SIG-M5 treated with dmso at 0.1 percent for 504 hours (cell line): Measurements from ENCODE around the gene NR2C2.
A peak's percentile ranks its signal among the peaks of the same experiment; 100 is the strongest.
"Not testable (repeated sequence)": the region's sequence is repeated elsewhere in the genome, so short reads cannot be mapped to it uniquely, and the experiment has no call there.

Experiments
- DNase-seq: peaks from one replicate; lab custom pipeline; 2025; ENCODE audit not compliant: unreplicated experiment; lab: John Stamatoyannopoulos, UW

Gene NR2C2

DNA sequence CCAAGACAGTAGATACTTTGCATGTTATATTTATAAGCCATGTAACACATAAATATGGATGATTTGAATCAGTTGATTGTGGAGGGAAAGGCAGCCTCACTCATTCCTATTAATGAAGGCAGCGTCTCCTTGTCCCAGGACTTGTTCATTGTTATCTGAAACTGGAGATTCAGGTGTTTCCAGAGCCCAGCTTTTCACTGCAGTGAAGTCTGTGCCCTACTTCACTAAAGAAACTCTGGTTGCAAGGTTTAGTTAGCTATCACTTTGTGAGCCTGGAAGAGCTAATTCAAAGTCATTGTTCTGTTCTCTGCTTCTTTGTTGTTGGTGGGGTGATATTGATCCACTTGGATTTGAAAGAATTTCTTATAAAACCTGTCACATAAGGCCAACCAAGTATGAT is 9.8 kb downstream of the NR2C2 start:
- no peak for DNase-seq

DNA sequence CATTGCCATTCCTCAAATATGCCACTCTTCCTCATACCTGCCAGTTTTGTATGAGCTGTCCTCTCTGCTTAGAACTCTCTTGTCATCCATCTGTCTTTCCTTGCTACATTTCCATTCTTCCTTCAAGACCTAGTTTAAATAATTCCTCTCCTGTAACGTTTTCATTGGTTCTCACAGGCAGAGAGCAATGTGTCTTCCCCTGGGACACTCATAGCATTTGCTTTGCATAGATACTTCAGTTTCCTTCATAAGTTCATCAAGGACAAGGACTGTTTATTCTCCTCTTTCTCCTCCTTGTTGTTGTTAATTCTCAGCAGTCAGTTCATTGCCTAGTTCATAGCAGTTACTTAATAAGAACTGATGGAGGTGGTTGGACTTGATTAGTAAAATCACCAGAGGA is 10.5 kb downstream of the NR2C2 start:
- no peak for DNase-seq

DNA sequence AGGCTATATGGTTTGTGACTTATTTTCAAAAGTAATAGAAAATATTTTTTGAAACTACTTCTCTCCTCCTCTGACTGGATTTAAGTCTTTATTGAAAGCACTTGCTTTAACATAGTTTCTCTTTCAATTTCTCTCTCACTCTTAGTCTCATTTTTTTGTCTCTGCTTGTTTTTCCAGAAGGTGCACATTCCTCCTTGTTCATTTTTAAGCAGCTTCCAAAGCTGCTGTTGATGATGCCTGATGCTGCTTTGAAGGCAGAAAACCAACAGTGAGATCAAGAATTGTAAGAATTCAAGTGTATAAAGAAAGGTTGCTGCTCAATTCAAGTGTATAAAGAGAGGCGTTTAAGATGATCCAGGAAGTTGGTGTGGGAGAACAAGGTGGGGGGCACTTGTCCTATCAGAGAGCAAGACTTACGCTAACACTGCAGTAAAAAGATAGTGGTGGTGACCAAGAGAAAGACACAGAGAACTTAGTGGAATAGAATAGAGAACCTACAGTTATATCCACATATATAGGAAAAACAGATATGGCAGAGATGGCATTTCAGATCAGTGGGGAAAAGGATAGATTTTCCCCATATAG is 12.1 kb downstream of the NR2C2 start:
- no peak for DNase-seq

GRCh38 chr3:14962762-14963161 is 15.4 kb downstream of the NR2C2 start:
- no peak for DNase-seq

DNA sequence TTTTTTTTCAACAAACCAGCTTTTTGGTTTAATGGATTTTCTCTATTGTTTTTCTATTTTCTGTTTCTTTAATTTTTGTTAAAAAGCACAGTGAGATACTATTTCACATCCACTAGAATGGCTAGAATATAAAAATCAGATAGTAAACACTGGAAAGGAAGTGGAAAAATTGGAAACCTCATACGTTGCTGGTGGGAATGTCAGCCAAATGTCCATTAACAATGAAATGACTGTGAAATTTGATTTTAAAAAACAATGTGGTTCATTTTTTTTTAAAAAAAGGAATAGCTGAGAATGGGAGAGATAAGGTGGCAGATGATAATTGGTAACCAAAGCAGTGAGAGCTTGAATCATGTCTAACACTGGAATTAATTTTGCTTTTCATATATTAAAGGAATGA is 19.9 kb downstream of the NR2C2 start:
- DNase-seq, result no peak

DNA sequence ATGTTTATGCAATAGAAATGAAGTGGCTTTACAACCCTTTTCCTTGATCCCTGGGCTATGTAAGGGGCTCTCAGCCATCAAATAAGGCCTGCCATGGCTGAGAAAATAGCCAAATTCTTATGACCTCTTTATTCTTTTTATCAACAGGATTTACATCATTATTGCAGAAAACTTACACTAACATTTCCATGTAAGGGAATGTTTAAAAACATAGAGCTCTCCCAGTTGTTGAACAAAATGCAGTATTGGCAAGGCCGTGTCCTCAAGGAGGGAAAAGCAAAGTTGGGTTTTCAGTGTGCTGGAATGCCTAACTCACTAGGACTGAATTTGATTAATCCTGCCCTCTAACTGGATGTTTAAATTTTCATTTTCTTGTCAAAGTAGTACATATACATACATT is 22.3 kb downstream of the NR2C2 start:
- DNase-seq, result no peak

GRCh38 chr3:14976317-14976716 is 28.9 kb downstream of the NR2C2 start:
- no peak for DNase-seq

- DNase-seq, result peak; percentile 71
Observed at GRCh38 chr3:14980689-14981088, 33.3 kb downstream of the NR2C2 start.

DNA sequence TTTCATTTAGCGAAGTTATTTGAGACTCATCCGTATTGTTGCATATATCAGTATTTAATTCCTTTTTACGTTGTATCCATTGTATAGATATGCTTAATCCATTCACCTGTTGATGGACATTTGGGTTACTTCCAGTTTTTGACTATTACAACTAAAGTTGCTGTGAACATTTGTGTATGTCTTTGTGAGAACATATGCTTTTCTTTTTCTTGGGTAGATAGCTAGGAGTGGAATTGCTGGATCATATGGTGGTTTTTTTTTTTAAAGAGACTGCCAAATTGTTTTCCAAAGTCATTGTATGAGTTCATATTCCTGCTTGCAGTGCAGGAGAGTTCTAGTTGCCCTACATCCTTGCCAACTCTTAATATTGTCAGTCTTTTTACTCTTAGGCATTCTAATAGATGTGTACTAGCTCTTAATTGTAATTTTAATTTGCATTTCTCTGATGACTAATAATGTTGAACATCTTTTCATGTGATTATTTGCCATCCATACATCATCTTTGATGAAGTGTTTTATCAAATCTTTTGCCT is 37.3 kb downstream of the NR2C2 start:
- DNase-seq, result no peak

DNA sequence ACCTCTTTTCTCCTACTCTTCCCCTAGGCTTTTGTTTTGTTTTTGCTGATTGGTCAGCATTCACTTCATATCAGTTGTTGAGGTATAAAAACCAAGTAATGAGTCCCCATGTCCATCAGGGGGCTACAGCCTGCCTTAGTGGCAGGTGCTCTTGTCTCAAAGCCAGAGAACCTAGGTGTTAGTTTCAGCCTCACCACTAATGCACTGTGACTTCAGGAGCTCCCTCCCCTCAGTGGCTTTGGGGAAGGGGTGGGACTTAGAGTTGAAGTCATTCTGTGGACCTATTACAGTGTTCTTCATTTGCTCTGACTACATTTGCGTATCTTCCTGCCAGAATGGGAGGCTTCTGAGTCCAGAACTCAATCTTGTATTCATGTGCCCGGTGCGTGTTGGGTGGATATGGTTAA is 41.6 kb downstream of the NR2C2 start:
- no peak for DNase-seq

DNA sequence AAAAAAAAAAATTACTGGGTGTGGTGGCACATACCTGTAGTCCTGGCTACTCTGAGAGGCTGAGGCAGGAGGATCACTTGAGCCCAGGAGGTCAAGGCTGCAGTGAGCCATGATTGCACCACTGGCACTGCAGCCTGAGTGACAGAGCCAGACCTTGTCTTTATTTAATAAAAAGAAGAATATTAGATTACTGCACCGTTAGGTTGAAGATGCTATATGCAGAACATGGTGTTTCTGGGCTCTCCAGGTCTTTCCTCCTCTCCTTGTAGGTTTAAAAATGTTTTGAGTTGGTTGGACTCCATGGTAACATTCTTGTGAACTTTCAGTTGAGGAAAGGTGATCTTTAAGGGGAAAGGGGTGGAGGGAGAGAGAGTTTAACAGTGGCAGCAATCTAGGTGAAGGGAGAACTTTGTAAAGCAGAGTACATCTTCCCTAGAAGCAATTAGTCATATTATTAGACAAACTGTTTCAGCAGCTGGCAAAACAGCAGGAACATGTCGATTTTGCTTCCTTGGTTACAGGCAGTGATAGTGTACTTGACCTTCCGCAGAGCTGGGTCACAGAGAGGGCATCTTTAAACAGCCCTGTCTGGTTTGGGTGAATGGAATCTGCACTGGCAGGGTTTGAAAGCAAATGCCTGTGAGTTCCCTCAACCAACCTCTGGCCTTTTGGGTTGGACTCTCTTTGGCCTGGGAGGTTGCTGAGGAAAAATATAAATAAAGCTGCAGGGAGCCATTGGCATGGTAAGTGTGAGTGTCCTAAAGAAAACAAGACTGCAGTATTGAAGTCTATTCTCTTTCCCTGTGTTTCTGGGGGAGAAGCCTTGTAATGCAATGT is 42.8 kb downstream of the NR2C2 start:
- no peak for DNase-seq

- DNase-seq, result no peak
Observed at GRCh38 chr3:14990780-14991148, 43.4 kb downstream of the NR2C2 start.

GRCh38 chr3:14991151-14991742 is 43.9 kb downstream of the NR2C2 start:
- no peak for DNase-seq

GRCh38 chr3:14991818-14992612 is 44.6 kb downstream of the NR2C2 start:
- DNase-seq, result no peak

DNA sequence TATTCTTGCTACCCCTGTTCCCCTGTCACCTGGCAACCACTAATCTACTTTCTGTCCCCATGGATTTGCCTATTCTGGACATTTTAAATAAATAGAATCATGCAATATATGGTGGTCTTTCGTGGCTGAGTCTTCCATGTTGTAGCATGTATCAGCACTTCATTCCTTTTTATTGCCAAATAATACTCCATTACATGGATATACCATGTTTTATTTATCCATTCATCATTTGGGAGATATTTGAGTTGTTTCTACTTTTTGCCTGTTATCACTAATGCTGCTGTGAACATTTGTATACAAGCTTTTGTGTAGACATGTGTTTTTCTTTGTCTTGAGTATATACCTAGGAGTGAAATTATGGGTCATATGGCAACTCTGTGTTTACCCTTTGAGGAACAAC is 50.6 kb downstream of the NR2C2 start:
- no peak for DNase-seq

DNA sequence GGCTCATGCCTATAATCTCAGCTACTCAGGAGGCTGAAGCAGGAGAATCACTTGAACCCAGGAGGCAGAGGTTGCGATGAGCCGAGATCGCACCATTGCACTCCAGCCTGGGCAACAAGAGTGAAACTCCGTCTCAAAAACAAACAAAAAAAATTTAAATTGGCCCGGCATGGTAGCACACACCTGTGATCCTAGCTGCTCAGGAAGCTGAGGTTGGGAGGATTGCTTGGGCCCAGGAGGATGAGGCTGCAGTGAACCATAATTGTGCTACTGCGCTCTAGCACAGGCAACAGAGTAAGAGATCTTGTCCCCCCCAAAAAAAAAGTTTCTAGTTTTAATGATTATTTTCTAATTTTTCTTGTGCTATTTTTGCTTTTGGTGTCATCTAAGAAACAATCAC is 51.8 kb downstream of the NR2C2 start:
- DNase-seq, result not testable (repeated sequence)

- DNase-seq, result no peak
Observed at GRCh38 chr3:15007681-15008141, 60.3 kb downstream of the NR2C2 start.

- no peak for DNase-seq
Observed at GRCh38 chr3:15009167-15009566, 61.8 kb downstream of the NR2C2 start.

- no peak for DNase-seq
Observed at GRCh38 chr3:15010664-15011063, 63.3 kb downstream of the NR2C2 start.

- no peak for DNase-seq
Observed at GRCh38 chr3:15011174-15011573, 63.8 kb downstream of the NR2C2 start.

- DNase-seq, result no peak
Observed at GRCh38 chr3:15014606-15015328, 67.4 kb downstream of the NR2C2 start.
